HFFc6 (cell line): ENCODE measurements around the gene ATP8A1. TPM values are rescaled to one million over a fixed set of nuclear protein-coding genes. Genes with fewer than 3 reads are reported as not detected.
A peak's percentile ranks its signal among the peaks of the same experiment; 100 is the strongest.

Experiments used
- DNase-seq: peaks from one replicate; pipeline ENCODE4 v3.0.0-alpha.2; 2018
- H3K27ac Mint-ChIP-seq: 2 replicates; pipeline ENCODE4 v1.8.0; 2020; ENCODE audit warnings: mild to moderate bottlenecking, mixed read lengths
- H3K27me3 Mint-ChIP-seq: 2 replicates; pipeline ENCODE4 v1.8.0; 2021; ENCODE audit warnings: mild to moderate bottlenecking, moderate library complexity, mixed read lengths; ENCODE audit not compliant: insufficient read depth
- H3K36me3 Mint-ChIP-seq: 2 replicates; pipeline ENCODE4 v1.8.0; 2021; ENCODE audit warnings: low read depth, mixed read lengths
- H3K4me1 Mint-ChIP-seq: 2 replicates; pipeline ENCODE4 v1.8.0; 2020; ENCODE audit warnings: low read depth, mixed read lengths
- H3K4me3 Mint-ChIP-seq: 2 replicates; pipeline ENCODE4 v1.8.0; 2020; ENCODE audit warnings: mild to moderate bottlenecking, moderate library complexity, mixed read lengths
- H3K9me3 Mint-ChIP-seq: 2 replicates; pipeline ENCODE4 v1.8.0; 2020; ENCODE audit warnings: mild to moderate bottlenecking, mixed read lengths
- total RNA-seq, 6 experiments: library from RNA; stranded (reverse); fragmentation: NEBNext Ultra II Directional; extraction: Animal tissue kit (Norgen Biotek cat#: 25700); gene quantifications; 2 replicates in 1 of 6; 3 replicates in 5 of 6; pipeline ENCODE4 v1.2.3, GENCODE V29; 2021
- TF ChIP-seq, protein P1 (sequence below): fragments of 200-600 bp; sonication (generic); IDR thresholded peaks from 2 replicates; pipeline ENCODE4 v1.5.0; 2021; ENCODE audit warnings: antibody characterized with exemption, mild to moderate bottlenecking

The ATP8A1 gene
- total RNA-seq, 6 experiments from 2014 or later: 0.03 to 0.28 (median 0.11) TPM

DNA sequence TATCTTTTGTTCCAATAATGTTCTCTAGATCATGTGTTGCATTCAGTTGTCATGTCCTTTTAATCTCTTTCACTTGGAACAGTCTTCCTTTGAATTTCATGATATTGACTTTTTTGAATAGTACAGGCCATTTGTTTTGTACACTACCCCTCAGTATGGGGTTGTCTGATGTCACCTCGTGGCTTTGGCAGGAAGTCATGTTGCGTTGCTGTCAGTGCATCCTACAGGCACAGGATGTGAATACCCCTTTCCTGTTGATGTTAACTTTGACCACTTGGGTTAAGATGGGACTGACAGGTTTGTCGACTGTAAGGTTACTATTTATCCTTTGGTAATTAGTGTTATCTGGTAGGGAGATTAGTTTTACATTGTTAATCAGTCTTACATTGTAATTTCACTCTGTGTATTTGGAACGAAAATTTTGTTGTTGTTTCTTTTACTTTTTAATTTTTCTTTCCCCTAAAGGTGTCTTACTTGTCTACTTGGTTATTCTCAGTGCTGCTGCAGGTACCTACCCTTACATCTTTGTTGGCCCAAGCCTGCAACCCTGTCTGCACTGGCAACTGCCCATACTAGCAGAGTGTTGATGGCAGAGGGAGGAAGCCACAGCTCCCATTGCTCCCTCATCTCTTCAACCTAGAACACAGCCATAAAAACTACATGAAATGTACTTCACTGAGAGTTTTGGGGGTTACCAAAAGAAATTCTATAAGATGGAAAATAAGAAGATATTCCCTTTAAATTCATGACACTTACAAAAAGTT, 14.7 kb upstream of the ATP8A1 start:
- Mint-ChIP-seq H3K27me3 (peaks cover 5% of the 10 kb centered on the region), H3K9me3 (no peaks in the 10 kb centered on the region), H3K4me3 (no peak overlapping the region), H3K4me1 (no peaks in the 10 kb centered on the region), H3K36me3 (no peaks in the 10 kb centered on the region), H3K27ac (no peak overlapping the region)
- TF ChIP-seq, protein P1, sequence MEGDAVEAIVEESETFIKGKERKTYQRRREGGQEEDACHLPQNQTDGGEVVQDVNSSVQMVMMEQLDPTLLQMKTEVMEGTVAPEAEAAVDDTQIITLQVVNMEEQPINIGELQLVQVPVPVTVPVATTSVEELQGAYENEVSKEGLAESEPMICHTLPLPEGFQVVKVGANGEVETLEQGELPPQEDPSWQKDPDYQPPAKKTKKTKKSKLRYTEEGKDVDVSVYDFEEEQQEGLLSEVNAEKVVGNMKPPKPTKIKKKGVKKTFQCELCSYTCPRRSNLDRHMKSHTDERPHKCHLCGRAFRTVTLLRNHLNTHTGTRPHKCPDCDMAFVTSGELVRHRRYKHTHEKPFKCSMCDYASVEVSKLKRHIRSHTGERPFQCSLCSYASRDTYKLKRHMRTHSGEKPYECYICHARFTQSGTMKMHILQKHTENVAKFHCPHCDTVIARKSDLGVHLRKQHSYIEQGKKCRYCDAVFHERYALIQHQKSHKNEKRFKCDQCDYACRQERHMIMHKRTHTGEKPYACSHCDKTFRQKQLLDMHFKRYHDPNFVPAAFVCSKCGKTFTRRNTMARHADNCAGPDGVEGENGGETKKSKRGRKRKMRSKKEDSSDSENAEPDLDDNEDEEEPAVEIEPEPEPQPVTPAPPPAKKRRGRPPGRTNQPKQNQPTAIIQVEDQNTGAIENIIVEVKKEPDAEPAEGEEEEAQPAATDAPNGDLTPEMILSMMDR: no peak
- DNase-seq: no peak

DNA sequence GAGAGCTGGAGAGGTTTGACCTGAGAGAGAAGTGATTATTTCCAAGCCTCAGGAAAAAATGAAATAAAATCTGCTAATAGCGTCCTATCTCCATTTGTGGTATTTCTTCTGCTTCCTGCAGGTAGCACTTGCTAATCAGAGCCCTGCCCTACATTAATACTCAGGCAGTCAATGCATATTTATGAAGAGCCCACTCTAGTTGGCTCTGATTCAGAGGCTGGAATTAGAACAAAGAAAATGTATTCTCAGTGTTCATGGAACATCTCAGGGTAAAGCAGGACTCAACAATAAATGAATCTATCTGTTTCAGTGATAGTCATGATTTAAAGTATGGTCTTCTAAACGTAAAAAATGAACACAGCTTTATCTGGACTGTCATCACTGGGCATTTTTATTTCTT, 1.4 kb upstream of the ATP8A1 start:
- H3K9me3 Mint-ChIP-seq: no peaks in the 10 kb centered on the region
- H3K27me3 Mint-ChIP-seq: peaks cover 6% of the 10 kb centered on the region; the same call in 1 of the 2 replicates
- no peak for DNase-seq
- no peak overlapping the region; the same call in 1 of the 2 replicates for H3K4me3 Mint-ChIP-seq
- H3K36me3 Mint-ChIP-seq: no peaks in the 10 kb centered on the region
- no peak overlapping the region for H3K27ac Mint-ChIP-seq
- TF ChIP-seq, protein P1: no peak
- H3K4me1 Mint-ChIP-seq: peaks cover 34% of the 10 kb centered on the region

DNA sequence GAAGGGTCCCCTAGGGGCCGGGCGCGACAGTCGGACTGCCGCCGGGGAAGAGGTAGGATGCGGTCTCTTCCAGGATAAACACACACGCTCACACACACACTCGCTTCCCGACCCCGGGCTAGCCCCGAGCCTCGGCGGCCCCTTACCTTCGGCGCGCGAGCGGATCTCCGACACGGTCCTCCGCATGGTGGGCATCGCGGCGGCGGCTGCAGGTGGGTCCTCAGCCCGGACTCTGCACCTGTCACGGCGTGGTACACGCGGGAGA, 294 bp downstream of the ATP8A1 start:
- Mint-ChIP-seq H3K4me1 (peaks cover 34% of the 10 kb centered on the region), H3K27me3 (peaks cover 6% of the 10 kb centered on the region; the same call in 1 of the 2 replicates), H3K36me3 (no peaks in the 10 kb centered on the region), H3K9me3 (no peaks in the 10 kb centered on the region), H3K4me3 (peak overlapping the region; percentile 85), H3K27ac (no peak overlapping the region)
- no peak for DNase-seq
- TF ChIP-seq, protein P1: no peak

DNA sequence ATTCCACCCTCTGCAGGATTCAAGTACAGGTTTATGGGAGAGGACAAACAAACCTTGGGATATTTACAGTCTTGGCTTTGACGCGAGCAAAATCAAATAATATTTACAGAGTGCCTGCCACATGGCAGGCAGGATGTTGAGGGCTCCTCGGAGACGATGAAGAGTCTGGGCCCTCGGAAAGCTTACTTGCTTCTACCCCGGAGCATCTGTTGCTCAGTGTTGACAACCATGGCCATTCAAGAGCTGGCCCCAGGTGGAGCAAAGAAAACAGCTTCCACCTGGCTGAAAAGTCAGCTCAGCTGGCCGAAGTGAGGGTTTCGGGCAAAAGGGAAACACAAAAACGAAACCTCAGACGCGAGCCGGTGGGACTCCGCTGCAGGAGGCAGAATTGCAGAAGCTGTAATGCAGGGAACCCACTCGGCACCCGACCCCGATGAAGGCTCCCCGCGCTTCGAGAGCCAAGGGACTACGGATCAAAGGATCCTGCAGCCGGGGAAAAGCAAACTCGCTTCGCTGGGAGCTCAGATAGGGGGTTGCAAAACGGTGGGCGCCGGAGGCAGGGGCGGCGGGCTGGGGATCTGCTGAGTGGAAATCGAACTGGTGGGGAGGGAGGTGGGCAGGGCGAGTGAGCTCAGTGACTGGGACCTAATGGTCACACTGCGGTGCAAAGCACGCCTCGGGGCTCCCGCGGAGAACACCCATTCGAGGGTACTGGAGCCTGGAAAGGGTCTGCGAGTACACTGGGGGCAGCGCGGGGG, 805 bp downstream of the ATP8A1 start:
- H3K9me3 Mint-ChIP-seq: no peaks in the 10 kb centered on the region
- no peak overlapping the region for H3K27ac Mint-ChIP-seq
- TF ChIP-seq, protein P1: no peak
- H3K36me3 Mint-ChIP-seq: no peaks in the 10 kb centered on the region
- peaks cover 34% of the 10 kb centered on the region for H3K4me1 Mint-ChIP-seq
- H3K27me3 Mint-ChIP-seq: peaks cover 7% of the 10 kb centered on the region
- H3K4me3 Mint-ChIP-seq: peak overlapping the region; percentile 85
- no peak for DNase-seq

DNA sequence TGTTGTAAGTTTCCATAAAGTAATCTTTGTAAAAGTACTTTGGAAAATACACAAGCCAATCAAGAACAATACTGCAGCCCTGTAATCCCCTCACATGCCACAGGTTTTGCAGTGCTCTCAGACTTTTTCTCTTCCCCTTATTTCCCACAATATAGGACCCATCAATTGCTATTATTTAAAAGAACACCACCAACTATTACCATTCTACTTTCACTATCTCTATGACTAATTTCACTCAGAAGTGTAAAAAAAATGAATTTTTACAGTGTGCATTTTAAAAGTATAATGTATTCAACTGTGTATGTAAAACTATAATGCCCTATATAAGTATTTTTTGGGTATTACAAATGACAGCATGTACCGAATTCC, 1.7 kb downstream of the ATP8A1 start:
- Mint-ChIP-seq H3K27ac (no peak overlapping the region), H3K27me3 (peaks cover 10% of the 10 kb centered on the region), H3K4me3 (0 out of 2 replicates have a peak overlapping the region, but pooled peaks have one; percentile 85), H3K4me1 (peaks cover 34% of the 10 kb centered on the region), H3K9me3 (no peaks in the 10 kb centered on the region), H3K36me3 (no peaks in the 10 kb centered on the region)
- TF ChIP-seq, protein P1: no peak
- DNase-seq: no peak
